ENCODE results near the gene SAMD11.
"Not testable (repeated sequence)": the region's sequence is repeated elsewhere in the genome, so short reads cannot be mapped to it uniquely, and the experiment has no call there.

The SAMD11 gene

DNA sequence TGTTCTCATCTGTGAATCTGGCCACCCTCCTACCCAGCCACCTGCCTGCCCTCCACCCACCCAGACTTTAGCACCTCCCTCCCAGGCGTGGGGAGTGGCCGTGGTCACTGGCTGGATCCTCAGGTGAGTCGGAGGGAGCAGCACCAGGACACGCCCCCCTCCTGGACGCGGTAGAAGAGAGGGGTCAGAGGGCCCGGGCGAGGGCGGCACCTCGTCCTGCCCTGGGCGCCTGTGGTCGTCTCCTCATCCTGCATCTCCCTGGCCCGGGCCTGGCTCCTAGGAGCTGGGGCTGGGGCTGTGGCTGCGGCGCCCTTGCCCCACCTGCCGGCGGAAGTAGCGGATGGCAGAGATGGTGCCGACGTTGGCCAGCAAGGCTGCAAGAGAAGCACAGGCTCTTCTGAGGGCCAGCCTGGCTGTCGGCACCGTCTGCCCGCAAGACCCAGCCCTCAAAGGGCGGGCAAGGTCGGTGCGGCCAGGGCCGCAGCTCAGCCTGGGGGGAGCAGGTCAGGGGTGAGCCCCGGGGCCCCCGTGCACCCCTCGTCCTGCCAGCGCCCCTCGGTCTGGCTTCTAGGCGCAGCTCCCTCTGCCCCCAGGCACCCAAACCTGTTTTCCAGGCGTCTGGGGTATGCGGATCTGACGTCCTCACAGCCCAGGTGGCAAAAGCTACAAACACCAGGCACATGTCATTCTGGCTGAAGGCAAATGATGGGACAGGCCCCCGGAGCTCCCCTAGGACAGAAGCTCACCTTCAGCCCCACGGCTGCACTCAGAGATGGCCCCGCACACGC, 52.4 kb downstream of the SAMD11 start:
- H3K27ac ChIP-seq (replicated peaks), result no peak overlapping the region
- peak in 1 of 2 experiments; percentile 68 for DNase-seq (ENCODE audit: low read depth in 1 of 2, low spot score in 1 of 2)
- no peak for TF ChIP-seq GABPA (IDR thresholded peaks at IDR 0.05; ENCODE audit: low read depth)
- TF ChIP-seq, protein P1, sequence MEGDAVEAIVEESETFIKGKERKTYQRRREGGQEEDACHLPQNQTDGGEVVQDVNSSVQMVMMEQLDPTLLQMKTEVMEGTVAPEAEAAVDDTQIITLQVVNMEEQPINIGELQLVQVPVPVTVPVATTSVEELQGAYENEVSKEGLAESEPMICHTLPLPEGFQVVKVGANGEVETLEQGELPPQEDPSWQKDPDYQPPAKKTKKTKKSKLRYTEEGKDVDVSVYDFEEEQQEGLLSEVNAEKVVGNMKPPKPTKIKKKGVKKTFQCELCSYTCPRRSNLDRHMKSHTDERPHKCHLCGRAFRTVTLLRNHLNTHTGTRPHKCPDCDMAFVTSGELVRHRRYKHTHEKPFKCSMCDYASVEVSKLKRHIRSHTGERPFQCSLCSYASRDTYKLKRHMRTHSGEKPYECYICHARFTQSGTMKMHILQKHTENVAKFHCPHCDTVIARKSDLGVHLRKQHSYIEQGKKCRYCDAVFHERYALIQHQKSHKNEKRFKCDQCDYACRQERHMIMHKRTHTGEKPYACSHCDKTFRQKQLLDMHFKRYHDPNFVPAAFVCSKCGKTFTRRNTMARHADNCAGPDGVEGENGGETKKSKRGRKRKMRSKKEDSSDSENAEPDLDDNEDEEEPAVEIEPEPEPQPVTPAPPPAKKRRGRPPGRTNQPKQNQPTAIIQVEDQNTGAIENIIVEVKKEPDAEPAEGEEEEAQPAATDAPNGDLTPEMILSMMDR (IDR thresholded peaks at IDR 0.05; ENCODE audit: insufficient read depth, low read length), result peak; percentile 22
- TF ChIP-seq, protein P2, sequence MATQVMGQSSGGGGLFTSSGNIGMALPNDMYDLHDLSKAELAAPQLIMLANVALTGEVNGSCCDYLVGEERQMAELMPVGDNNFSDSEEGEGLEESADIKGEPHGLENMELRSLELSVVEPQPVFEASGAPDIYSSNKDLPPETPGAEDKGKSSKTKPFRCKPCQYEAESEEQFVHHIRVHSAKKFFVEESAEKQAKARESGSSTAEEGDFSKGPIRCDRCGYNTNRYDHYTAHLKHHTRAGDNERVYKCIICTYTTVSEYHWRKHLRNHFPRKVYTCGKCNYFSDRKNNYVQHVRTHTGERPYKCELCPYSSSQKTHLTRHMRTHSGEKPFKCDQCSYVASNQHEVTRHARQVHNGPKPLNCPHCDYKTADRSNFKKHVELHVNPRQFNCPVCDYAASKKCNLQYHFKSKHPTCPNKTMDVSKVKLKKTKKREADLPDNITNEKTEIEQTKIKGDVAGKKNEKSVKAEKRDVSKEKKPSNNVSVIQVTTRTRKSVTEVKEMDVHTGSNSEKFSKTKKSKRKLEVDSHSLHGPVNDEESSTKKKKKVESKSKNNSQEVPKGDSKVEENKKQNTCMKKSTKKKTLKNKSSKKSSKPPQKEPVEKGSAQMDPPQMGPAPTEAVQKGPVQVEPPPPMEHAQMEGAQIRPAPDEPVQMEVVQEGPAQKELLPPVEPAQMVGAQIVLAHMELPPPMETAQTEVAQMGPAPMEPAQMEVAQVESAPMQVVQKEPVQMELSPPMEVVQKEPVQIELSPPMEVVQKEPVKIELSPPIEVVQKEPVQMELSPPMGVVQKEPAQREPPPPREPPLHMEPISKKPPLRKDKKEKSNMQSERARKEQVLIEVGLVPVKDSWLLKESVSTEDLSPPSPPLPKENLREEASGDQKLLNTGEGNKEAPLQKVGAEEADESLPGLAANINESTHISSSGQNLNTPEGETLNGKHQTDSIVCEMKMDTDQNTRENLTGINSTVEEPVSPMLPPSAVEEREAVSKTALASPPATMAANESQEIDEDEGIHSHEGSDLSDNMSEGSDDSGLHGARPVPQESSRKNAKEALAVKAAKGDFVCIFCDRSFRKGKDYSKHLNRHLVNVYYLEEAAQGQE (IDR thresholded peaks at IDR 0.05; ENCODE audit: insufficient replicate concordance, low read depth), result no peak
- H3K27me3 ChIP-seq (ENCODE audit: insufficient read depth, poor library complexity, severe bottlenecking), result peaks cover 27% of the 10 kb centered on the region
- H3K4me3 ChIP-seq (replicated peaks; ENCODE audit: insufficient read depth, low read length), result no peak overlapping the region

DNA sequence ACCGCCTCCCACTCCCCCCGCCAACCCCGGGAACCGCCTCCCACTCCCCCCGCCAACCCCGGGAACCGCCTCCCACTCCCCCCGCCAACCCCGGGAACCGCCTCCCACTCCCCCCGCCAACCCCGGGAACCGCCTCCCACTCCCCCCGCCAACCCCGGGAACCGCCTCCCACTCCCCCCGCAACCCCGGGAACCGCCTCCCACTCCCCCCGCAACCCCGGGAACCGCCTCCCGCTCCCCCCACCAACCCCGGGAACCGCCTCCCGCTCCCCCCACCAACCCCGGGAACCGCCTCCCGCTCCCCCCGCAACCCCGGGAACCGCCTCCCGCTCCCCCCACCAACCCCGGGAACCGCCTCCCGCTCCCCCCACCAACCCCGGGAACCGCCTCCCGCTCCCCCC, 53.1 kb downstream of the SAMD11 start:
- H3K27ac ChIP-seq (replicated peaks); H3K4me3 ChIP-seq (replicated peaks; ENCODE audit: insufficient read depth, low read length); DNase-seq (ENCODE audit: low read depth in 1 of 2, low spot score in 1 of 2): not testable (repeated sequence)
- peaks cover 21% of the 10 kb centered on the region for H3K27me3 ChIP-seq (ENCODE audit: insufficient read depth, poor library complexity, severe bottlenecking)

DNA sequence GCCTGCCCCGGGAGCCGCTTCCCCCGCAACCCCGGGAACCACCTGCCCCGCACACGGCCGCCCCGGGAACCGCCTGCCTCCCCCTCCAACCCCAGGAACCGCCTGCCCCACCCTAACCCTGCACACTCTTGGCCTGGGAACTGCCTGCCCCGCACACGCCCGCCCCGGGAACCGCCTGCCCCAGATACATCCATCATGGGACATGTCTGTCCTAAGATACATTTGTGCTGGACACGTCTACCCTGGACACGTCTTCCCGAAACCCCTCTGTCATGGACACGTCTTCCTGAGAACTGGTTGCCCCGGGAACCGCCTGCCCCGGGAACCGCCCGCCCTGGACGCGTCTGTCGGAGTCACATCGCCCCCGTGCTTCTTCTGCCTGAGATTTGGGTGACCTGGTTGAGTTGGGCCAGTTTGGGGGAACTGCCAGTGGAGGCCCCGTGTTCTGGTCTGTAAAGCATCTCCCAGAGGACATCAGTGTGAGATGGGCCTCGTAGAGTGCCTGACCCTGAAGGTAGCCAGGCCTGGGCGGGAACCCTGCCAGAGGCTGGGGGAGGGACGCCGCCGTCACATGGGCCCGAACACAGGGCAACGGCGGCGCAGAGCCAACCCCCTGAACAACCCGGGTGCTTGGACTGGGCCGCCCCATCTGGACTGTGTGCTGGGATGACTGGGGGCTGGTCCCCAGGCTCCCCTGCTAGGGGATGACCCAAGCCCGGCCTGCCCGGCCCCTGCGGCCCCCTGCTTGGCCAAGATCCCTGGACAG, 54.5 kb downstream of the SAMD11 start:
- DNase-seq (ENCODE audit: low read depth in 1 of 2, low spot score in 1 of 2), result no peak
- TF ChIP-seq POLR2AphosphoS5 (IDR thresholded peaks at IDR 0.05; ENCODE audit: low read depth), result no peak
- TF ChIP-seq SPI1 (IDR thresholded peaks at IDR 0.05; ENCODE audit: borderline replicate concordance, low read depth), result no peak
- TF ChIP-seq GABPA (IDR thresholded peaks at IDR 0.05; ENCODE audit: low read depth), result no peak
- TF ChIP-seq, protein P2 (IDR thresholded peaks at IDR 0.05; ENCODE audit: insufficient replicate concordance, low read depth), result no peak
- TF ChIP-seq, protein P1 (IDR thresholded peaks at IDR 0.05; ENCODE audit: insufficient read depth, low read length), result no peak
- Histone ChIP-seq H3K27me3 (ENCODE audit: insufficient read depth, poor library complexity, severe bottlenecking) (peaks cover 25% of the 10 kb centered on the region), H3K4me3 (replicated peaks; ENCODE audit: insufficient read depth, low read length) (no peak overlapping the region), H3K27ac (replicated peaks) (no peak overlapping the region)

GRCh38 chr1:978835-979743, 55.4 kb downstream of the SAMD11 start:
- DNase-seq (ENCODE audit: low read depth in 1 of 2, low spot score in 1 of 2), result no peak
- Histone ChIP-seq H3K4me3 (replicated peaks; ENCODE audit: insufficient read depth, low read length) (no peak overlapping the region), H3K27ac (replicated peaks) (no peak overlapping the region), H3K27me3 (ENCODE audit: insufficient read depth, poor library complexity, severe bottlenecking) (peaks cover 30% of the 10 kb centered on the region)
- TF ChIP-seq, protein P2 (IDR thresholded peaks at IDR 0.05; ENCODE audit: insufficient replicate concordance, low read depth), result no peak
- TF ChIP-seq, protein P1 (IDR thresholded peaks at IDR 0.05; ENCODE audit: insufficient read depth, low read length), result no peak
- TF ChIP-seq POLR2AphosphoS5 (IDR thresholded peaks at IDR 0.05; ENCODE audit: low read depth) (no peak), SPI1 (IDR thresholded peaks at IDR 0.05; ENCODE audit: borderline replicate concordance, low read depth) (no peak), GABPA (IDR thresholded peaks at IDR 0.05; ENCODE audit: low read depth) (no peak)
